ENCODE results near the gene FRMD7.
"Not testable (repeated sequence)": the region's sequence is repeated elsewhere in the genome, so short reads cannot be mapped to it uniquely, and the experiment has no call there.

Gene FRMD7

GRCh38 chrX:132093239-132093860 lies 34.5 kb downstream of the FRMD7 start:
- no peak for DNase-seq (ENCODE audit: low spot score)

- peak; percentile 59 for DNase-seq (ENCODE audit: low spot score)
These were observed 35.3 kb downstream of the FRMD7 start for GRCh38 chrX:132092439-132093065.

- no peak for DNase-seq (ENCODE audit: low spot score)
These were observed 37.2 kb downstream of the FRMD7 start for GRCh38 chrX:132090403-132091159.

GRCh38 chrX:132088864-132089263 lies 39.0 kb downstream of the FRMD7 start:
- no peak for DNase-seq (ENCODE audit: low spot score)

GRCh38 chrX:132086672-132087071 lies 41.1 kb downstream of the FRMD7 start:
- no peak for DNase-seq (ENCODE audit: low spot score)

- DNase-seq (ENCODE audit: low spot score) = no peak
These were observed 42.0 kb downstream of the FRMD7 start for GRCh38 chrX:132085786-132086185.

- DNase-seq (ENCODE audit: low spot score) = no peak
These were observed 49.9 kb downstream of the FRMD7 start for GRCh38 chrX:132077912-132078311.

- no peak for DNase-seq (ENCODE audit: low spot score)
These were observed 50.4 kb downstream of the FRMD7 start for GRCh38 chrX:132077414-132077813.

- peak; percentile 24 for DNase-seq (ENCODE audit: low spot score)
These were observed 56.6 kb downstream of the FRMD7 start for GRCh38 chrX:132071254-132071653.

GRCh38 chrX:132068405-132068804 lies 59.4 kb downstream of the FRMD7 start:
- no peak for DNase-seq (ENCODE audit: low spot score)

- DNase-seq (ENCODE audit: low spot score) = no peak
These were observed 64.0 kb downstream of the FRMD7 start for GRCh38 chrX:132063862-132064261.

GRCh38 chrX:132063334-132063733 lies 64.5 kb downstream of the FRMD7 start:
- DNase-seq (ENCODE audit: low spot score) = no peak

- no peak for DNase-seq (ENCODE audit: low spot score)
These were observed 67.8 kb downstream of the FRMD7 start for GRCh38 chrX:132059973-132060540.

- DNase-seq (ENCODE audit: low spot score) = no peak
These were observed 68.8 kb downstream of the FRMD7 start for GRCh38 chrX:132058975-132059374.

GRCh38 chrX:132058050-132058449 lies 69.8 kb downstream of the FRMD7 start:
- no peak for DNase-seq (ENCODE audit: low spot score)

- not testable (repeated sequence) for DNase-seq (ENCODE audit: low spot score)
These were observed 76.0 kb downstream of the FRMD7 start for GRCh38 chrX:132051778-132052177.

- no peak for DNase-seq (ENCODE audit: low spot score)
These were observed 81.3 kb downstream of the FRMD7 start for GRCh38 chrX:132046533-132046932.

- DNase-seq (ENCODE audit: low spot score) = no peak
These were observed 82.4 kb downstream of the FRMD7 start for GRCh38 chrX:132045456-132045855.

GRCh38 chrX:132044953-132045352 lies 82.9 kb downstream of the FRMD7 start:
- DNase-seq (ENCODE audit: low spot score) = no peak

GRCh38 chrX:132043977-132044376 lies 83.8 kb downstream of the FRMD7 start:
- DNase-seq (ENCODE audit: low spot score) = no peak

GRCh38 chrX:132041015-132041414 lies 86.8 kb downstream of the FRMD7 start:
- DNase-seq (ENCODE audit: low spot score) = no peak

- no peak for DNase-seq (ENCODE audit: low spot score)
These were observed 87.8 kb downstream of the FRMD7 start for GRCh38 chrX:132040066-132040465.

- no peak for DNase-seq (ENCODE audit: low spot score)
These were observed 90.3 kb downstream of the FRMD7 start for GRCh38 chrX:132037479-132037993.
